ENCODE measurements around the gene GNG3.

GNG3 gene

GRCh38 chr11:62709247-62710000 lies 1.9 kb downstream of the GNG3 start:
- Histone ChIP-seq H3K9me2 (replicated peaks; ENCODE audit: insufficient read depth, low read length) (no peaks in the 10 kb centered on the region), H4K20me1 (ENCODE audit: low read depth, low read length) (no peaks in the 10 kb centered on the region), H3K27ac (ENCODE audit: low read depth, low read length) (no peak overlapping the region), H3K27me3 (ENCODE audit: low read length) (no peaks in the 10 kb centered on the region), H2AFZ (ENCODE audit: low read depth, low read length, severe bottlenecking) (no peak overlapping the region), H3K4me3 (ENCODE audit: insufficient read depth, low read length, poor library complexity, severe bottlenecking) (no peak overlapping the region), H3F3A (ENCODE audit: insufficient read depth) (peaks cover 24% of the 10 kb centered on the region), H3K9ac (ENCODE audit: low read length) (no peak overlapping the region), H3K79me2 (ENCODE audit: insufficient read depth, low read length) (peaks cover 5% of the 10 kb centered on the region; the same call in 1 of the 2 replicates), H3K9me3 (ENCODE audit: insufficient read depth, low read length) (no peaks in the 10 kb centered on the region), H3K36me3 (ENCODE audit: low read length) (peaks cover 8% of the 10 kb centered on the region), H3K4me2 (ENCODE audit: low read depth, low read length, poor library complexity, severe bottlenecking) (no peak overlapping the region)
- TF ChIP-seq CTCF (IDR thresholded peaks at IDR 0.05; ENCODE audit: insufficient read depth, low read length, poor library complexity, severe bottlenecking) (no peak), EZH2phosphoT487 (conservative IDR thresholded peaks at IDR 0.05; ENCODE audit: low read length) (no peak)

GRCh38 chr11:62710001-62710345 lies 2.5 kb downstream of the GNG3 start:
- no peak for TF ChIP-seq CTCF (IDR thresholded peaks at IDR 0.05; ENCODE audit: insufficient read depth, low read length, poor library complexity, severe bottlenecking)
- no peak for TF ChIP-seq EZH2phosphoT487 (conservative IDR thresholded peaks at IDR 0.05; ENCODE audit: low read length)
- H3K27ac ChIP-seq (ENCODE audit: low read depth, low read length) = no peak overlapping the region
- peaks cover 5% of the 10 kb centered on the region; the same call in 1 of the 2 replicates for H3K79me2 ChIP-seq (ENCODE audit: insufficient read depth, low read length)
- H3K4me2 ChIP-seq (ENCODE audit: low read depth, low read length, poor library complexity, severe bottlenecking) = no peak overlapping the region
- H3F3A ChIP-seq (ENCODE audit: insufficient read depth) = peaks cover 24% of the 10 kb centered on the region
- H3K36me3 ChIP-seq (ENCODE audit: low read length) = peaks cover 8% of the 10 kb centered on the region
- no peaks in the 10 kb centered on the region for H3K9me2 ChIP-seq (replicated peaks; ENCODE audit: insufficient read depth, low read length)
- H3K4me3 ChIP-seq (ENCODE audit: insufficient read depth, low read length, poor library complexity, severe bottlenecking) = no peak overlapping the region
- no peaks in the 10 kb centered on the region for H4K20me1 ChIP-seq (ENCODE audit: low read depth, low read length)
- H3K9me3 ChIP-seq (ENCODE audit: insufficient read depth, low read length) = no peaks in the 10 kb centered on the region
- no peak overlapping the region for H3K9ac ChIP-seq (ENCODE audit: low read length)
- no peaks in the 10 kb centered on the region for H3K27me3 ChIP-seq (ENCODE audit: low read length)
- H2AFZ ChIP-seq (ENCODE audit: low read depth, low read length, severe bottlenecking) = no peak overlapping the region

GRCh38 chr11:62712276-62712812 lies 4.9 kb downstream of the GNG3 start:
- Histone ChIP-seq H3K4me3 (ENCODE audit: insufficient read depth, low read length, poor library complexity, severe bottlenecking) (no peak overlapping the region), H2AFZ (ENCODE audit: low read depth, low read length, severe bottlenecking) (no peak overlapping the region), H3K27me3 (ENCODE audit: low read length) (no peaks in the 10 kb centered on the region), H3K79me2 (ENCODE audit: insufficient read depth, low read length) (peaks cover 10% of the 10 kb centered on the region; the same call in 1 of the 2 replicates), H3K9me3 (ENCODE audit: insufficient read depth, low read length) (no peaks in the 10 kb centered on the region), H4K20me1 (ENCODE audit: low read depth, low read length) (no peaks in the 10 kb centered on the region), H3K9me2 (replicated peaks; ENCODE audit: insufficient read depth, low read length) (no peaks in the 10 kb centered on the region), H3K4me2 (ENCODE audit: low read depth, low read length, poor library complexity, severe bottlenecking) (no peak overlapping the region), H3K9ac (ENCODE audit: low read length) (no peak overlapping the region), H3K36me3 (ENCODE audit: low read length) (peaks cover 30% of the 10 kb centered on the region), H3F3A (ENCODE audit: insufficient read depth) (peaks cover 18% of the 10 kb centered on the region), H3K27ac (ENCODE audit: low read depth, low read length) (no peak overlapping the region)
- TF ChIP-seq EZH2phosphoT487 (conservative IDR thresholded peaks at IDR 0.05; ENCODE audit: low read length) = no peak
- no peak for TF ChIP-seq CTCF (IDR thresholded peaks at IDR 0.05; ENCODE audit: insufficient read depth, low read length, poor library complexity, severe bottlenecking)

All from SU-DHL-6 (cell line).